ENCODE measurements around the gene GPR87.
A peak's percentile ranks its signal among the peaks of the same experiment; 100 is the strongest.

The GPR87 gene

GRCh38 chr3:151316267-151316991, at the start of gene GPR87:
GPR87 (minus strand) TSS chr3:151316820; CDS start chr3:151300100, 16,720 bp downstream.
- no peak for TF ChIP-seq Cebpa-rat (IDR thresholded peaks at IDR 0.05)
- peaks cover 0 to 18% (median 0%) of the 10 kb centered on the region in 10 experiments; a peak in 5 of 20 replicates for H3K4me1 ChIP-seq
- no peaks in the 10 kb centered on the region for H4K20me1 ChIP-seq
- no peak within 1 kb of the TSS for H3K9ac ChIP-seq
- no peaks in the 10 kb centered on the region for H3K36me3 ChIP-seq
- no peak within 1 kb of the TSS for H3K4me2 ChIP-seq
- H3K4me3 ChIP-seq, result no peak within 1 kb of the TSS
- no peak within 1 kb of the TSS for H3K27ac ChIP-seq
- no peaks in the 10 kb centered on the region for H3K27me3 ChIP-seq
- H3K9me3 ChIP-seq (replicated peaks in 1 of 11), result no peaks in the 10 kb centered on the region

GRCh38 chr3:151362751-151363174, 46.1 kb upstream of the GPR87 start:
- no peak overlapping the region for H3K4me3 ChIP-seq
- peaks cover 0 to 13% (median 5%) of the 10 kb centered on the region in 11 experiments; a peak in 4 of 22 replicates for H3K36me3 ChIP-seq
- no peak overlapping the region for H3K4me2 ChIP-seq
- no peak overlapping the region for H3K27ac ChIP-seq
- peaks cover 0 to 20% (median under 1%) of the 10 kb centered on the region in 10 experiments; a peak in 8 of 20 replicates for H3K4me1 ChIP-seq
- H3K9me3 ChIP-seq (replicated peaks in 1 of 11), result no peaks in the 10 kb centered on the region
- no peaks in the 10 kb centered on the region for H4K20me1 ChIP-seq
- no peaks in the 10 kb centered on the region for H3K27me3 ChIP-seq
- TF ChIP-seq Cebpa-rat (IDR thresholded peaks at IDR 0.05), result no peak
- H3K9ac ChIP-seq, result no peak overlapping the region

- H3K9me3 ChIP-seq (replicated peaks in 1 of 11), result no peaks in the 10 kb centered on the region
- H3K27ac ChIP-seq, result peak overlapping the region in 5 of 11 experiments; percentile 40 to 50 (median 42); a peak in 6 of 22 replicates
- H3K27me3 ChIP-seq, result no peaks in the 10 kb centered on the region
- peaks cover 0 to 19% (median 5%) of the 10 kb centered on the region in 11 experiments; a peak in 7 of 22 replicates for H3K36me3 ChIP-seq
- H4K20me1 ChIP-seq, result no peaks in the 10 kb centered on the region
- TF ChIP-seq Cebpa-rat (IDR thresholded peaks at IDR 0.05), result no peak
- H3K4me2 ChIP-seq, result peak overlapping the region in 6 of 11 experiments; percentile 11 to 69 (median 42); a peak in 11 of 22 replicates
- H3K9ac ChIP-seq, result peak overlapping the region in 2 of 11 experiments; percentile 12 to 18; a peak in 1 of 22 replicates
- no peak overlapping the region for H3K4me3 ChIP-seq
- H3K4me1 ChIP-seq, result peaks cover under 1 to 49% (median 22%) of the 10 kb centered on the region in 10 experiments; a peak in 17 of 20 replicates
Measured at GRCh38 chr3:151357463-151357850, 40.8 kb upstream of the GPR87 start.

- H3K4me2 ChIP-seq, result peak overlapping the region in 6 of 11 experiments; percentile 11 to 69 (median 42); a peak in 11 of 22 replicates
- H3K9me3 ChIP-seq (replicated peaks in 1 of 11), result no peaks in the 10 kb centered on the region
- H3K27ac ChIP-seq, result peak overlapping the region in 5 of 11 experiments; percentile 40 to 50 (median 42); a peak in 7 of 22 replicates
- peaks cover 6 to 53% (median 27%) of the 10 kb centered on the region in 10 experiments; a peak in 19 of 20 replicates for H3K4me1 ChIP-seq
- H3K4me3 ChIP-seq, result no peak overlapping the region
- H3K36me3 ChIP-seq, result peaks cover 0 to 14% (median 5%) of the 10 kb centered on the region in 11 experiments; a peak in 7 of 22 replicates
- peak overlapping the region in 2 of 11 experiments; percentile 12 to 18; a peak in 1 of 22 replicates for H3K9ac ChIP-seq
- no peak for TF ChIP-seq Cebpa-rat (IDR thresholded peaks at IDR 0.05)
- H3K27me3 ChIP-seq, result no peaks in the 10 kb centered on the region
- H4K20me1 ChIP-seq, result no peaks in the 10 kb centered on the region
Measured at GRCh38 chr3:151356794-151357462, 40.3 kb upstream of the GPR87 start.

GRCh38 chr3:151351648-151352047, 35.0 kb upstream of the GPR87 start:
- no peak for TF ChIP-seq Cebpa-rat (IDR thresholded peaks at IDR 0.05)
- Histone ChIP-seq H3K9me3 (replicated peaks in 1 of 11) (no peaks in the 10 kb centered on the region), H3K4me3 (peak overlapping the region in 5 of 10 experiments; percentile 14 to 25 (median 18); a peak in 5 of 20 replicates), H3K4me2 (peak overlapping the region; percentile 46 to 92 (median 66)), H3K36me3 (peaks cover 0 to 7% (median 5%) of the 10 kb centered on the region in 11 experiments; a peak in 5 of 22 replicates), H4K20me1 (no peaks in the 10 kb centered on the region), H3K9ac (peak overlapping the region in 8 of 11 experiments; percentile 37 to 77 (median 64); a peak in 14 of 22 replicates), H3K27me3 (no peaks in the 10 kb centered on the region), H3K4me1 (peaks cover 17 to 80% (median 58%) of the 10 kb centered on the region in 10 experiments; a peak in 19 of 20 replicates), H3K27ac (peak overlapping the region; percentile 24 to 92 (median 80); a peak in 20 of 22 replicates)

GRCh38 chr3:151351219-151351618, 34.6 kb upstream of the GPR87 start:
- peaks cover 17 to 80% (median 62%) of the 10 kb centered on the region in 10 experiments; a peak in 19 of 20 replicates for H3K4me1 ChIP-seq

GRCh38 chr3:151350656-151351055, 34.0 kb upstream of the GPR87 start:
- peak overlapping the region in 7 of 11 experiments; percentile 51 to 92 (median 83); a peak in 14 of 22 replicates for H3K4me2 ChIP-seq
- peaks cover 17 to 81% (median 66%) of the 10 kb centered on the region in 10 experiments; a peak in 19 of 20 replicates for H3K4me1 ChIP-seq
- no peaks in the 10 kb centered on the region for H3K27me3 ChIP-seq
- peak overlapping the region in 7 of 11 experiments; percentile 74 to 92 (median 83); a peak in 11 of 22 replicates for H3K27ac ChIP-seq
- H3K4me3 ChIP-seq, result no peak overlapping the region
- peaks cover 0 to 1% (median 0%) of the 10 kb centered on the region in 11 experiments; a peak in 1 of 22 replicates for H3K36me3 ChIP-seq
- H4K20me1 ChIP-seq, result no peaks in the 10 kb centered on the region
- H3K9me3 ChIP-seq (replicated peaks in 1 of 11), result no peaks in the 10 kb centered on the region
- H3K9ac ChIP-seq, result peak overlapping the region in 3 of 11 experiments; percentile 69 to 77 (median 74); a peak in 4 of 22 replicates
- no peak for TF ChIP-seq Cebpa-rat (IDR thresholded peaks at IDR 0.05)

More at GRCh38 chr3:151351219-151351618, 34.6 kb upstream of the GPR87 start:
- H3K27me3 ChIP-seq, result no peaks in the 10 kb centered on the region
- no peak for TF ChIP-seq Cebpa-rat (IDR thresholded peaks at IDR 0.05)
- peak overlapping the region; percentile 46 to 92 (median 66) for H3K4me2 ChIP-seq
- H3K9me3 ChIP-seq (replicated peaks in 1 of 11), result no peaks in the 10 kb centered on the region
- peak overlapping the region; percentile 24 to 92 (median 80); a peak in 20 of 22 replicates for H3K27ac ChIP-seq
- H3K4me3 ChIP-seq, result peak overlapping the region in 5 of 10 experiments; percentile 14 to 25 (median 18); a peak in 2 of 20 replicates
- no peaks in the 10 kb centered on the region for H4K20me1 ChIP-seq
- H3K36me3 ChIP-seq, result peaks cover 0 to 7% (median 5%) of the 10 kb centered on the region in 11 experiments; a peak in 5 of 22 replicates
- H3K9ac ChIP-seq, result peak overlapping the region in 8 of 11 experiments; percentile 37 to 77 (median 64); a peak in 13 of 22 replicates

- Histone ChIP-seq H3K27me3 (no peaks in the 10 kb centered on the region), H3K4me3 (no peak overlapping the region; a peak in 1 of 20 replicates)
- peak in 5 of 11 experiments; percentile 36 to 54 (median 52); a peak in 4 of 22 replicates for TF ChIP-seq Cebpa-rat (IDR thresholded peaks at IDR 0.05)
Measured at GRCh38 chr3:151347432-151347831, 30.8 kb upstream of the GPR87 start.

More at GRCh38 chr3:151347432-151347831, 30.8 kb upstream of the GPR87 start:
- Histone ChIP-seq H3K9me3 (replicated peaks in 1 of 11) (no peaks in the 10 kb centered on the region), H3K36me3 (no peaks in the 10 kb centered on the region), H3K4me1 (peaks cover 15 to 72% (median 60%) of the 10 kb centered on the region in 10 experiments; a peak in 19 of 20 replicates), H3K27ac (peak overlapping the region in 9 of 11 experiments; percentile 15 to 89 (median 71); a peak in 16 of 22 replicates), H3K9ac (peak overlapping the region in 4 of 11 experiments; percentile 47 to 71 (median 62); a peak in 8 of 22 replicates), H3K4me2 (peak overlapping the region in 8 of 11 experiments; percentile 43 to 90 (median 74); a peak in 16 of 22 replicates), H4K20me1 (no peaks in the 10 kb centered on the region)

All from BLaER1 treated with 17β-estradiol and CSF1 and Interleukin-3, amounts not matched to agents 10 nM and 100 nM (cell line).